ENCODE measurements around the gene NRIP2.

NRIP2 gene

DNA sequence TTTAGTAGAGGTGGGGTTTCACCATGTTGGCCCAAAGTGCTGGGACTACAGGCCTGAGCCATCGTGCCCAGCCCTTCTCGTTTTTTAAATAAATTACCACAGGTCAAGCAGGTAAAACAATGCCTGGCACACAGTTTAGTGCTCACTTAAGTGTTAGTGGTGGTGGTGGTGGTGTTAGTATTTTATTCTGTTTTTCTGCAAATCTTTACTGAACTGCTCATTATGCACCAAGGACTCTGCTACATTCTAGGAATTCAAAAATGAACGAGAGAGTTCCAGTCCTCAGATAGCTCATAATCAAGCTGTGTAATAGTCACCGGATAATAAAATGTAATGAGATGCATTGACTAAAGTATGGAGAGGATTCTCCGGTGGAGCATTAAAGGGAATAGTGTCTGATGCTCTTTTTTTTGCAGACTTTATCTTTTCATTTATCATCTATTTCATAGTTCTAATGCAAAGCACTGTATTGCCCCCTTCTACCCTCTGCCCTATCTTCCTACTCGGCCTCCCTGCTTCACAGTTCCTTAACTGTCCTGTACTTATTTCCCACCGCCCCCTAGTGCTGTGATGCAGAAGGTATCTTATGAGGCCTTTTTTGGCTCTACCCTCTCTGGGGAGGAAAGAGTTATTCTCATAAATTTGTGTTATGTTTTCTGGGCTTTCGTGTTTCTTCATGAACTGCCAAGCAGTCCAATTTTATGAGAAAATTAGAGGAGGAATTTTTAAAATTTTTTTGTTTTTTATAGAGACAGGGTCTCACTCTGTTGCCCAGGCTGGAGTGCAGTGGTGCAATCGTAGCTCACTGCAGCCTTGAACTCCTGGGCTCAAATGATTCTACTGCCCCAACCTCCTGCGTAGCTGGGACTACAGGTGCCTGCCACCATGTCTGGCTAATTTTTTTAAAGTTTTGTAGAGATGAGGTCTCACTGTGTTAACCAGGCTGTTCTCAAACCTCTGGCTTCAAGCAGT lies 21.3 kb downstream of the NRIP2 start:
- no peaks in the 10 kb centered on the region for H3K27me3 ChIP-seq (ENCODE audit: low read depth, low read length)
- peaks cover 13% of the 10 kb centered on the region for H3K4me1 ChIP-seq (ENCODE audit: low read length)
- H4K20me1 ChIP-seq (ENCODE audit: insufficient read depth, low read length) = no peaks in the 10 kb centered on the region
- no peak overlapping the region; the same call in 1 of the 2 replicates for H2AFZ ChIP-seq (ENCODE audit: low read depth, low read length)
- H3K4me3 ChIP-seq (ENCODE audit: low read length) = peak overlapping the region; percentile 89
- peak overlapping the region; percentile 82 for H3K9ac ChIP-seq (ENCODE audit: low read length)
- H3K79me2 ChIP-seq (ENCODE audit: low read length) = peaks cover 32% of the 10 kb centered on the region
- no peak for TF ChIP-seq EZH2phosphoT487 (IDR thresholded peaks at IDR 0.05; ENCODE audit: low read depth)
- TF ChIP-seq, protein P1, sequence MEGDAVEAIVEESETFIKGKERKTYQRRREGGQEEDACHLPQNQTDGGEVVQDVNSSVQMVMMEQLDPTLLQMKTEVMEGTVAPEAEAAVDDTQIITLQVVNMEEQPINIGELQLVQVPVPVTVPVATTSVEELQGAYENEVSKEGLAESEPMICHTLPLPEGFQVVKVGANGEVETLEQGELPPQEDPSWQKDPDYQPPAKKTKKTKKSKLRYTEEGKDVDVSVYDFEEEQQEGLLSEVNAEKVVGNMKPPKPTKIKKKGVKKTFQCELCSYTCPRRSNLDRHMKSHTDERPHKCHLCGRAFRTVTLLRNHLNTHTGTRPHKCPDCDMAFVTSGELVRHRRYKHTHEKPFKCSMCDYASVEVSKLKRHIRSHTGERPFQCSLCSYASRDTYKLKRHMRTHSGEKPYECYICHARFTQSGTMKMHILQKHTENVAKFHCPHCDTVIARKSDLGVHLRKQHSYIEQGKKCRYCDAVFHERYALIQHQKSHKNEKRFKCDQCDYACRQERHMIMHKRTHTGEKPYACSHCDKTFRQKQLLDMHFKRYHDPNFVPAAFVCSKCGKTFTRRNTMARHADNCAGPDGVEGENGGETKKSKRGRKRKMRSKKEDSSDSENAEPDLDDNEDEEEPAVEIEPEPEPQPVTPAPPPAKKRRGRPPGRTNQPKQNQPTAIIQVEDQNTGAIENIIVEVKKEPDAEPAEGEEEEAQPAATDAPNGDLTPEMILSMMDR (IDR thresholded peaks at IDR 0.05; ENCODE audit: low read depth, low read length) = peak; percentile 70
- H3K27ac ChIP-seq (ENCODE audit: low read length) = peak overlapping the region; percentile 86
- H3K36me3 ChIP-seq (replicated peaks; ENCODE audit: low read depth, low read length) = peaks cover 15% of the 10 kb centered on the region
- no peaks in the 10 kb centered on the region for H3K9me3 ChIP-seq (ENCODE audit: insufficient read depth, low read length)
- H3K4me2 ChIP-seq (ENCODE audit: low read length) = peak overlapping the region; percentile 89

DNA sequence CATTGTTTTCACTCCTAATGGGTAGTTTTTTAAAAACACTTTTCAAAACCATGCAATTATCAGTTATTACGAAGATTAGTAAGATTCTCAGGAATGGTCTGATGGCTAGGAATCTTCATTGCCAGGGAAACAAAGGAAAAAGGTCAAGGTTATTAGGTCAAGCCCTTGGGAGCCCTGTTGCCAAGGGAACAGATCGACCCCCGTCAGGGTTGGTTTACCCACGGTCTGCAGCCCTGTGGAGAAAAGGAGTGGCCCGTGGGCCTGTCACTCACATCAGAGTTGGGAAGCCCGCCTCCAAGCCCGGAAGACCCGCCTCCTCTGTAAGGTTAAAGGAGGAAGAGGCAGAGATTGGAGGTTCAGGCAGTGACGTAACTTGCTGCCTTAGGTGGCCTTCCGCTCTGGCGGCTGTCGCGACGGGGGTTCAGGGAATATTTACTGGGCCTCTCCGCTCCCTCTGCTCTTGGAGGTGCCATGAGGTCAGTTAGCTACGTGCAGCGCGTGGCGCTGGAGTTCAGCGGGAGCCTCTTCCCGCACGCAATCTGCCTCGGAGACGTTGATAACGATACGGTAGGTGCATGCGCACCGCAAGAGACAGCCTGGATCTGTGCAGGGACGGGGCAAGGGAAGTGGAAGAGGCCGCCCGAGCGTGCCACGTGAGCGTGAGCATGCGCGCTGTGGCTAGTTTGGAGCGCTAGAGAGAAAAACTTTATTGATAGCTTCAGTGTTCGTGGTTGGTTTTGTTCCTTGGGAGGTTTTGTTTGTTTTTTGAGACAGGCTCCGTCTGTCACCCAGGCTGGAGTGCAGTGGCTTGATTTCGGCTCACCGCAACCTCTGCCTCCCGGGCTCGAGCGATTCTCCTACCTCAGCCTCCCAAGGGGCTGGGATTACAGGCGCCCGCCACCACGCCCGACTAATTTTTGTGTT lies 22.3 kb downstream of the NRIP2 start, which contains the start of gene ITFG2:
Gene ITFG2, plus strand, starts transcription at position 379 of the 924 bp plus-strand sequence. Its CDS starts 93 bp downstream, at position 472.
- Histone ChIP-seq H3K4me3 (ENCODE audit: low read length) (peak within 1 kb of the TSS; percentile 89), H3K9ac (ENCODE audit: low read length) (peak within 1 kb of the TSS; percentile 82), H3K27ac (ENCODE audit: low read length) (peak within 1 kb of the TSS; percentile 86), H3K36me3 (replicated peaks; ENCODE audit: low read depth, low read length) (peaks cover 11% of the 10 kb centered on the region), H3K9me3 (ENCODE audit: insufficient read depth, low read length) (no peaks in the 10 kb centered on the region), H4K20me1 (ENCODE audit: insufficient read depth, low read length) (no peaks in the 10 kb centered on the region), H3K79me2 (ENCODE audit: low read length) (peaks cover 32% of the 10 kb centered on the region), H2AFZ (ENCODE audit: low read depth, low read length) (peak within 1 kb of the TSS; percentile 88), H3K27me3 (ENCODE audit: low read depth, low read length) (no peaks in the 10 kb centered on the region), H3K4me2 (ENCODE audit: low read length) (peak within 1 kb of the TSS; percentile 89), H3K4me1 (ENCODE audit: low read length) (peaks cover 13% of the 10 kb centered on the region)
- TF ChIP-seq, protein P1 (IDR thresholded peaks at IDR 0.05; ENCODE audit: low read depth, low read length) = no peak
- TF ChIP-seq EZH2phosphoT487 (IDR thresholded peaks at IDR 0.05; ENCODE audit: low read depth) = no peak

GRCh38 chr12:2811801-2812200 lies 23.0 kb downstream of the NRIP2 start:
- Histone ChIP-seq H2AFZ (ENCODE audit: low read depth, low read length) (peak overlapping the region; percentile 88), H3K4me3 (ENCODE audit: low read length) (peak overlapping the region; percentile 89), H3K4me2 (ENCODE audit: low read length) (peak overlapping the region; percentile 60), H3K27me3 (ENCODE audit: low read depth, low read length) (no peaks in the 10 kb centered on the region), H3K79me2 (ENCODE audit: low read length) (peaks cover 32% of the 10 kb centered on the region), H3K27ac (ENCODE audit: low read length) (peak overlapping the region; percentile 28; the same call in 1 of the 2 replicates), H4K20me1 (ENCODE audit: insufficient read depth, low read length) (no peaks in the 10 kb centered on the region), H3K4me1 (ENCODE audit: low read length) (peaks cover 13% of the 10 kb centered on the region), H3K9ac (ENCODE audit: low read length) (peak overlapping the region; percentile 60), H3K36me3 (replicated peaks; ENCODE audit: low read depth, low read length) (peaks cover 16% of the 10 kb centered on the region), H3K9me3 (ENCODE audit: insufficient read depth, low read length) (no peaks in the 10 kb centered on the region)
- no peak for TF ChIP-seq EZH2phosphoT487 (IDR thresholded peaks at IDR 0.05; ENCODE audit: low read depth)
- TF ChIP-seq, protein P1 (IDR thresholded peaks at IDR 0.05; ENCODE audit: low read depth, low read length) = no peak

Measured in OCI-LY3 (cell line).